Transverse colon (tissue), 4 donors: ENCODE data around the gene CFAP20DC. TPM values are rescaled to one million over a fixed set of nuclear protein-coding genes. Genes with fewer than 3 reads are reported as not detected.

ENCODE experiments used
- DNase-seq: peaks from one replicate; pipeline ENCODE4 v3.0.0-alpha.2; 2019
- H3K27ac ChIP-seq, 4 donors: fragments of 200-600 bp; sonication (generic); 2 replicates each; pipeline ENCODE4 v1.5.1; 2016 to 2018; ENCODE audit warnings: inconsistent platforms in 4 of 4
- H3K27me3 ChIP-seq: fragments of 200-600 bp; sonication (generic); 2 replicates; pipeline ENCODE4 v1.5.1; 2017; ENCODE audit warnings: inconsistent platforms
- H3K36me3 ChIP-seq, 4 donors: fragments of 200-600 bp; sonication (generic); 2 replicates each; pipeline ENCODE4 v1.5.1; 2017 to 2019; ENCODE audit warnings: inconsistent platforms in 4 of 4
- H3K4me1 ChIP-seq, 4 donors: fragments of 200-600 bp; sonication (generic); 2 replicates each; pipeline ENCODE4 v1.5.1; 2017 to 2020; ENCODE audit warnings: inconsistent platforms in 4 of 4
- H3K4me3 ChIP-seq, 4 donors: fragments of 200-600 bp; sonication (generic); 1 replicate in 1 of 4; 2 replicates in 3 of 4; pipeline versions ENCODE4 v1.5.1 to v1.6.1; 2017 to 2019; ENCODE audit warnings: inconsistent platforms in 4 of 4
- H3K9me3 ChIP-seq, 2 donors: fragments of 200-600 bp; sonication (generic); 2 replicates each; pipeline ENCODE4 v1.5.1; 2017 to 2019; ENCODE audit warnings: inconsistent platforms in 2 of 2
- EP300 ChIP-seq: sonication (generic); formaldehyde crosslinking; IDR thresholded peaks from one replicate; pipeline ENCODE4 v1.6.1; 2017; ENCODE audit warnings: antibody characterized with exemption, low read depth
- POLR2A ChIP-seq: fragments of 450-650 bp; IDR thresholded peaks from one replicate; pipeline ENCODE4 v1.6.1; 2016; ENCODE audit warnings: antibody characterized with exemption, mild to moderate bottlenecking, moderate library complexity
- POLR2AphosphoS5 ChIP-seq, 3 donors: sonication (generic); formaldehyde crosslinking; IDR thresholded peaks; one replicate each; pipeline ENCODE4 v1.6.1; 2016; ENCODE audit warnings: antibody characterized with exemption in 3 of 3
- WGBS, 2 donors: methylation state at CpG; one replicate each; pipeline ENCODE4 v1.1.5; 2018; ENCODE audit warnings: low coverage in 1 of 2; 5-methylcytosine and 5-hydroxymethylcytosine counted together
- in situ Hi-C, 4 donors: fragments of 200-750 bp; cut with MboI; loops; one replicate each; pipeline versions ENCODE4 v1.15.0 to v1.15.1; 2017; ENCODE audit warnings: low sequenced_read_pairs in 3 of 4, low pct_ligation_motif_present in 1 of 4, low pct_unique_long_range_greater_than_20kb in 1 of 4
- intact Hi-C: fragments of 100-400 bp; cut with DNase I; formaldehyde crosslinking; loops from one replicate; pipeline ENCODE4 v1.15.1; 2023; ENCODE audit warnings: low total_unique reads
- total RNA-seq, 4 donors: library from RNA; depleted of rRNA; stranded (reverse); fragments of >200 nt; gene quantifications; one replicate each; pipeline ENCODE4 v1.1.0, GENCODE V29; 2016
- TF ChIP-seq, protein P1 (sequence below), 5 experiments: fragments of 200-600 bp in 3 of 5; fragments of 450-650 bp in 2 of 5; sonication (generic) in 3 of 5; IDR thresholded peaks; 1 replicate in 2 of 5; 2 replicates in 3 of 5; pipeline ENCODE4 v1.5.1; 2016 to 2017; ENCODE audit warnings: antibody characterized with exemption in 5 of 5, inconsistent platforms in 3 of 5, mild to moderate bottlenecking in 2 of 5, moderate library complexity in 1 of 5

CFAP20DC gene
- total RNA-seq, 4 donors from 2014 or later: 0.20 to 0.82 TPM; not detected in 2

DNA sequence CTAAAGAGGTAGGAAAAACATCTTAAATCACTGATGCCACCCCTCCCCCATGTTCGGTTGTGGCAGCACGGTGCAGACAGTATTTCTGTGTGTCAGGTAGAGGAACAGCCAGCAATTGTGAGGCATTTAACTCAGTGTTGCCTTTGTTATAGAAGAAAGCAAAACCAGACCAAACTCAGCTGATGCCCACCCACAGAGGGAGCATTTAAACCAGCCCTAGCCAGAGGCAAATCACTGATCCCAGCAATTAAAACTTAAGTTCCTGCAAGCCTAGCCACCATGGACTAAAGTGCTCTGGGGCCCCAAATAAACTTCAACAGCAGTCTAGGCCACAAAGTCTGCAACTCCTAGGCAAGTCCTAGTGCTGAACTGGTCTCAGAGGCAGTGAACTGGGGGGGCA lies 94.5 kb downstream of the CFAP20DC start:
- Histone ChIP-seq H3K27ac (no peak overlapping the region), H3K36me3 (no peaks in the 10 kb centered on the region), H3K4me3 (no peak overlapping the region), H3K9me3 (no peaks in the 10 kb centered on the region), H3K27me3 (no peaks in the 10 kb centered on the region), H3K4me1 (no peaks in the 10 kb centered on the region)
- in situ Hi-C loops: no loop called here
- WGBS, 2 donors: 60 to 92% methylated on average over 2 of the region's 2 CpGs
- intact Hi-C loops: no loop called here
- no peak for DNase-seq
- TF ChIP-seq, protein P1, sequence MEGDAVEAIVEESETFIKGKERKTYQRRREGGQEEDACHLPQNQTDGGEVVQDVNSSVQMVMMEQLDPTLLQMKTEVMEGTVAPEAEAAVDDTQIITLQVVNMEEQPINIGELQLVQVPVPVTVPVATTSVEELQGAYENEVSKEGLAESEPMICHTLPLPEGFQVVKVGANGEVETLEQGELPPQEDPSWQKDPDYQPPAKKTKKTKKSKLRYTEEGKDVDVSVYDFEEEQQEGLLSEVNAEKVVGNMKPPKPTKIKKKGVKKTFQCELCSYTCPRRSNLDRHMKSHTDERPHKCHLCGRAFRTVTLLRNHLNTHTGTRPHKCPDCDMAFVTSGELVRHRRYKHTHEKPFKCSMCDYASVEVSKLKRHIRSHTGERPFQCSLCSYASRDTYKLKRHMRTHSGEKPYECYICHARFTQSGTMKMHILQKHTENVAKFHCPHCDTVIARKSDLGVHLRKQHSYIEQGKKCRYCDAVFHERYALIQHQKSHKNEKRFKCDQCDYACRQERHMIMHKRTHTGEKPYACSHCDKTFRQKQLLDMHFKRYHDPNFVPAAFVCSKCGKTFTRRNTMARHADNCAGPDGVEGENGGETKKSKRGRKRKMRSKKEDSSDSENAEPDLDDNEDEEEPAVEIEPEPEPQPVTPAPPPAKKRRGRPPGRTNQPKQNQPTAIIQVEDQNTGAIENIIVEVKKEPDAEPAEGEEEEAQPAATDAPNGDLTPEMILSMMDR (IDR thresholded peaks at IDR 0.05): no peak
- TF ChIP-seq POLR2A: no peak
- TF ChIP-seq EP300: no peak
- no peak for TF ChIP-seq POLR2AphosphoS5 (IDR thresholded peaks at IDR 0.05)

- DNase-seq: no peak
These were observed 96.5 kb downstream of the CFAP20DC start for GRCh38 chr3:58953288-58953687.

GRCh38 chr3:58952128-58952917 lies 97.5 kb downstream of the CFAP20DC start:
- no peaks in the 10 kb centered on the region for H3K36me3 ChIP-seq
- H3K9me3 ChIP-seq: no peaks in the 10 kb centered on the region
- no peak for DNase-seq
- no peaks in the 10 kb centered on the region for H3K27me3 ChIP-seq
- WGBS, 2 donors: 75 to 76% methylated on average over 3 to 4 of the region's 4 CpGs
- no peak overlapping the region for H3K4me3 ChIP-seq
- intact Hi-C loops (no loop called here), in situ Hi-C loops (no loop called here)
- no peak overlapping the region for H3K27ac ChIP-seq
- TF ChIP-seq POLR2AphosphoS5 (IDR thresholded peaks at IDR 0.05) (no peak), EP300 (no peak)
- no peaks in the 10 kb centered on the region for H3K4me1 ChIP-seq

More at GRCh38 chr3:58953288-58953687, 96.5 kb downstream of the CFAP20DC start:
- Histone ChIP-seq H3K4me3 (no peak overlapping the region), H3K27ac (no peak overlapping the region), H3K4me1 (no peaks in the 10 kb centered on the region), H3K9me3 (no peaks in the 10 kb centered on the region), H3K36me3 (no peaks in the 10 kb centered on the region), H3K27me3 (no peaks in the 10 kb centered on the region)
- in situ Hi-C loops: no loop called here
- TF ChIP-seq EP300 (no peak), POLR2AphosphoS5 (IDR thresholded peaks at IDR 0.05) (no peak), POLR2A (no peak)
- TF ChIP-seq, protein P1 (IDR thresholded peaks at IDR 0.05): no peak
- intact Hi-C loops: no loop called here
- WGBS, 2 donors: 83% methylated on average over 1 of the region's 1 CpG; no CpG with 5 or more reads in 1 of the 2 donors

- no peaks in the 10 kb centered on the region for H3K36me3 ChIP-seq
- no peak for DNase-seq
- no peak overlapping the region for H3K4me3 ChIP-seq
- H3K27me3 ChIP-seq: no peaks in the 10 kb centered on the region
- intact Hi-C loops (no loop called here), in situ Hi-C loops (no loop called here)
- 76% methylated on average over 1 of the region's 1 CpG; no CpG with 5 or more reads in 1 of the 2 donors for whole genome bisulfite sequencing, 2 donors
- no peaks in the 10 kb centered on the region for H3K9me3 ChIP-seq
- no peak overlapping the region for H3K27ac ChIP-seq
- H3K4me1 ChIP-seq: no peaks in the 10 kb centered on the region
- TF ChIP-seq, protein P1 (IDR thresholded peaks at IDR 0.05): no peak
- TF ChIP-seq POLR2A: no peak
- no peak for TF ChIP-seq POLR2AphosphoS5 (IDR thresholded peaks at IDR 0.05)
These were observed 101.8 kb downstream of the CFAP20DC start for GRCh38 chr3:58948018-58948417.
